ENCODE data around the gene NFILZ.
"Not testable (repeated sequence)": the region's sequence is repeated elsewhere in the genome, so short reads cannot be mapped to it uniquely, and the experiment has no call there.

DNA sequence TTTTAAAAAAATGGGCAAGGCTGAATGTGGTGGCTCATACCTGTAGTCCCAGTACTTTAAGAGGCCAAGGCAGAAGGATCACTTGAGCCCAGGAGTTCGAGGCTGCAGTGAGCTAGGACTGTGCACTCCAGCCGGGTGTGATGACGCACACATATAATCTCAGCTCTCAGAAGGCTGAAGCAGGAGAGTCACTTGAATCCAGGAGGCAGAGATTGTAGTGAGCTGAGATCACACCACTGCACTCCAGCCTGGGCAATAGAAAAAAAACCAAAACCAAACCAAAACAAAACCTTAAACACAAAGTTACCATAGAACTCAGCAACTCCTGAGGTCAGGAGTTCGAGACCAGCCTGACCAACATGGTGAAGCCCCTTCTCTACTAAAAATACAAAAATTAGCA lies 6.6 kb downstream of the NFILZ start:
- TF ChIP-seq, protein P1, sequence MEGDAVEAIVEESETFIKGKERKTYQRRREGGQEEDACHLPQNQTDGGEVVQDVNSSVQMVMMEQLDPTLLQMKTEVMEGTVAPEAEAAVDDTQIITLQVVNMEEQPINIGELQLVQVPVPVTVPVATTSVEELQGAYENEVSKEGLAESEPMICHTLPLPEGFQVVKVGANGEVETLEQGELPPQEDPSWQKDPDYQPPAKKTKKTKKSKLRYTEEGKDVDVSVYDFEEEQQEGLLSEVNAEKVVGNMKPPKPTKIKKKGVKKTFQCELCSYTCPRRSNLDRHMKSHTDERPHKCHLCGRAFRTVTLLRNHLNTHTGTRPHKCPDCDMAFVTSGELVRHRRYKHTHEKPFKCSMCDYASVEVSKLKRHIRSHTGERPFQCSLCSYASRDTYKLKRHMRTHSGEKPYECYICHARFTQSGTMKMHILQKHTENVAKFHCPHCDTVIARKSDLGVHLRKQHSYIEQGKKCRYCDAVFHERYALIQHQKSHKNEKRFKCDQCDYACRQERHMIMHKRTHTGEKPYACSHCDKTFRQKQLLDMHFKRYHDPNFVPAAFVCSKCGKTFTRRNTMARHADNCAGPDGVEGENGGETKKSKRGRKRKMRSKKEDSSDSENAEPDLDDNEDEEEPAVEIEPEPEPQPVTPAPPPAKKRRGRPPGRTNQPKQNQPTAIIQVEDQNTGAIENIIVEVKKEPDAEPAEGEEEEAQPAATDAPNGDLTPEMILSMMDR (conservative IDR thresholded peaks at IDR 0.05; ENCODE audit: low read length): not testable (repeated sequence)
- not testable (repeated sequence) for TF ChIP-seq EZH2phosphoT487 (IDR thresholded peaks at IDR 0.05; ENCODE audit: borderline replicate concordance)
